ENCODE data around the gene MTA1.

DNA sequence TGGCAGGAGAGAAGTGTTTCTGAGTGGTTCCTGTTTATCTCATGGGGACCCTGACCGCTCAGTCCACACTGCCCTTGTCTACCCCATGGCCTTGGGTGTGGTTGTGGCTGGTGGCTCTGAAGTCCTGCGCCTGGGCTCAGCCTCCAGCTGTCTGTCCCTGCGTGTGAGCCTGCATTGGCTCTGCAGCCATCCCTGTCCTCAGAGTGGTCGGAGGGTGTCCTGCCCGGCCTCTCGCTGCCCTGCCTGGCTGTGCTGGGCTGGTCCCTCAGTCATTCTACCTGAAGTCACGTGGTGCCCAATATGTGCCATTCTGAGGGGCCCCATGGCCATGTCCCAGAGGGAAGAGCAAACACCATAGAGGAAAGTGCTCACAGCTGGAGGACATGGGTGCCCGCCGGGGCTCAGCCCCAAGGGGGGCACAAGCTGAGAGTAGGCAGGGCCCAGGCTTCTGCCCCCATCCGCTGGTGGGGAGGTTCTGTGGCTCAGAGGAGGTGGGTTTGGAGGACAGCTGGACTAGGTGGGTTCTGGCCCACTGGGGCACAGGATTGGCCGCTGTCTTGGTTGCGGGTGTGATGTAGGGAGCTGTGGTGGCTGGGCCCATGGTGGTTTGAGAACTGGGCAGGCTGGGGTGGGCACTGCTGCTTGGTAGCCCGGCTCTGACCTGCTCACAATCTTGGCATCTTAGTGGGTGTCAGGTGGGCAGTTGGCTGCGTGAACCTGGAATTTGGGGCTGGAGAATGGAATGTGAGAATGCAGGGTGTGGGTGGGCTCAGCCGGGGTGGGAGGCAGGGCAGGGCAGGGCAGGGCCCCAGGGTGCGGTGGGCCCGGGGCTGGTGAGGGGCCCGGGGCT lies 83.0 kb downstream of the MTA1 start:
- TF ChIP-seq DPF2 (IDR thresholded peaks at IDR 0.05) = no peak
- no peak for TF ChIP-seq POLR2AphosphoS5 (IDR thresholded peaks at IDR 0.05; ENCODE audit: low read length)
- no peak for TF ChIP-seq GABPA (IDR thresholded peaks at IDR 0.05; ENCODE audit: low read depth)
- TF ChIP-seq, protein P1, sequence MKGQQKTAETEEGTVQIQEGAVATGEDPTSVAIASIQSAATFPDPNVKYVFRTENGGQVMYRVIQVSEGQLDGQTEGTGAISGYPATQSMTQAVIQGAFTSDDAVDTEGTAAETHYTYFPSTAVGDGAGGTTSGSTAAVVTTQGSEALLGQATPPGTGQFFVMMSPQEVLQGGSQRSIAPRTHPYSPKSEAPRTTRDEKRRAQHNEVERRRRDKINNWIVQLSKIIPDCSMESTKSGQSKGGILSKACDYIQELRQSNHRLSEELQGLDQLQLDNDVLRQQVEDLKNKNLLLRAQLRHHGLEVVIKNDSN (IDR thresholded peaks at IDR 0.05; ENCODE audit: borderline replicate concordance, extremely low read length, insufficient read depth, low read depth, low read length) = peak; percentile 27
- no peak for TF ChIP-seq ZSCAN29 (IDR thresholded peaks at IDR 0.05)
- TF ChIP-seq, protein P2, sequence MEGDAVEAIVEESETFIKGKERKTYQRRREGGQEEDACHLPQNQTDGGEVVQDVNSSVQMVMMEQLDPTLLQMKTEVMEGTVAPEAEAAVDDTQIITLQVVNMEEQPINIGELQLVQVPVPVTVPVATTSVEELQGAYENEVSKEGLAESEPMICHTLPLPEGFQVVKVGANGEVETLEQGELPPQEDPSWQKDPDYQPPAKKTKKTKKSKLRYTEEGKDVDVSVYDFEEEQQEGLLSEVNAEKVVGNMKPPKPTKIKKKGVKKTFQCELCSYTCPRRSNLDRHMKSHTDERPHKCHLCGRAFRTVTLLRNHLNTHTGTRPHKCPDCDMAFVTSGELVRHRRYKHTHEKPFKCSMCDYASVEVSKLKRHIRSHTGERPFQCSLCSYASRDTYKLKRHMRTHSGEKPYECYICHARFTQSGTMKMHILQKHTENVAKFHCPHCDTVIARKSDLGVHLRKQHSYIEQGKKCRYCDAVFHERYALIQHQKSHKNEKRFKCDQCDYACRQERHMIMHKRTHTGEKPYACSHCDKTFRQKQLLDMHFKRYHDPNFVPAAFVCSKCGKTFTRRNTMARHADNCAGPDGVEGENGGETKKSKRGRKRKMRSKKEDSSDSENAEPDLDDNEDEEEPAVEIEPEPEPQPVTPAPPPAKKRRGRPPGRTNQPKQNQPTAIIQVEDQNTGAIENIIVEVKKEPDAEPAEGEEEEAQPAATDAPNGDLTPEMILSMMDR (IDR thresholded peaks at IDR 0.05 in 2 of 3, conservative IDR thresholded peaks at IDR 0.05 in 1 of 3; ENCODE audit: control insufficient read depth in 2 of 3, extremely low read depth in 1 of 3, insufficient read depth in 1 of 3, low read depth in 3 of 3, low read length in 3 of 3) = no peak
- TF ChIP-seq RAD21 (IDR thresholded peaks at IDR 0.05; ENCODE audit: insufficient read depth, low read depth, low read length) = no peak
- TF ChIP-seq JUNB (IDR thresholded peaks at IDR 0.05) = no peak
- no peak for TF ChIP-seq SUZ12 (IDR thresholded peaks at IDR 0.05; ENCODE audit: unreplicated experiment)
- TF ChIP-seq, protein P3, sequence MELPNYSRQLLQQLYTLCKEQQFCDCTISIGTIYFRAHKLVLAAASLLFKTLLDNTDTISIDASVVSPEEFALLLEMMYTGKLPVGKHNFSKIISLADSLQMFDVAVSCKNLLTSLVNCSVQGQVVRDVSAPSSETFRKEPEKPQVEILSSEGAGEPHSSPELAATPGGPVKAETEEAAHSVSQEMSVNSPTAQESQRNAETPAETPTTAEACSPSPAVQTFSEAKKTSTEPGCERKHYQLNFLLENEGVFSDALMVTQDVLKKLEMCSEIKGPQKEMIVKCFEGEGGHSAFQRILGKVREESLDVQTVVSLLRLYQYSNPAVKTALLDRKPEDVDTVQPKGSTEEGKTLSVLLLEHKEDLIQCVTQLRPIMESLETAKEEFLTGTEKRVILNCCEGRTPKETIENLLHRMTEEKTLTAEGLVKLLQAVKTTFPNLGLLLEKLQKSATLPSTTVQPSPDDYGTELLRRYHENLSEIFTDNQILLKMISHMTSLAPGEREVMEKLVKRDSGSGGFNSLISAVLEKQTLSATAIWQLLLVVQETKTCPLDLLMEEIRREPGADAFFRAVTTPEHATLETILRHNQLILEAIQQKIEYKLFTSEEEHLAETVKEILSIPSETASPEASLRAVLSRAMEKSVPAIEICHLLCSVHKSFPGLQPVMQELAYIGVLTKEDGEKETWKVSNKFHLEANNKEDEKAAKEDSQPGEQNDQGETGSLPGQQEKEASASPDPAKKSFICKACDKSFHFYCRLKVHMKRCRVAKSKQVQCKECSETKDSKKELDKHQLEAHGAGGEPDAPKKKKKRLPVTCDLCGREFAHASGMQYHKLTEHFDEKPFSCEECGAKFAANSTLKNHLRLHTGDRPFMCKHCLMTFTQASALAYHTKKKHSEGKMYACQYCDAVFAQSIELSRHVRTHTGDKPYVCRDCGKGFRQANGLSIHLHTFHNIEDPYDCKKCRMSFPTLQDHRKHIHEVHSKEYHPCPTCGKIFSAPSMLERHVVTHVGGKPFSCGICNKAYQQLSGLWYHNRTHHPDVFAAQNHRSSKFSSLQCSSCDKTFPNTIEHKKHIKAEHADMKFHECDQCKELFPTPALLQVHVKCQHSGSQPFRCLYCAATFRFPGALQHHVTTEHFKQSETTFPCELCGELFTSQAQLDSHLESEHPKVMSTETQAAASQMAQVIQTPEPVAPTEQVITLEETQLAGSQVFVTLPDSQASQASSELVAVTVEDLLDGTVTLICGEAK (IDR thresholded peaks at IDR 0.05; ENCODE audit: borderline replicate concordance) = no peak
